GM12878 (cell line): Measurements from ENCODE around the gene ECM2.

Experiments
- STAT1 ChIP-seq: fragments of 450-650 bp; conservative IDR thresholded peaks from 2 replicates; pipeline ENCODE4 v1.6.1; 2014; ENCODE audit warnings: antibody characterized with exemption, mild to moderate bottlenecking
- TF ChIP-seq, protein P1 (sequence below): IDR thresholded peaks from 2 replicates; pipeline ENCODE4 v1.6.1; 2012; ENCODE audit warnings: low read depth, low read length, improper control_type of control experiment

DNA sequence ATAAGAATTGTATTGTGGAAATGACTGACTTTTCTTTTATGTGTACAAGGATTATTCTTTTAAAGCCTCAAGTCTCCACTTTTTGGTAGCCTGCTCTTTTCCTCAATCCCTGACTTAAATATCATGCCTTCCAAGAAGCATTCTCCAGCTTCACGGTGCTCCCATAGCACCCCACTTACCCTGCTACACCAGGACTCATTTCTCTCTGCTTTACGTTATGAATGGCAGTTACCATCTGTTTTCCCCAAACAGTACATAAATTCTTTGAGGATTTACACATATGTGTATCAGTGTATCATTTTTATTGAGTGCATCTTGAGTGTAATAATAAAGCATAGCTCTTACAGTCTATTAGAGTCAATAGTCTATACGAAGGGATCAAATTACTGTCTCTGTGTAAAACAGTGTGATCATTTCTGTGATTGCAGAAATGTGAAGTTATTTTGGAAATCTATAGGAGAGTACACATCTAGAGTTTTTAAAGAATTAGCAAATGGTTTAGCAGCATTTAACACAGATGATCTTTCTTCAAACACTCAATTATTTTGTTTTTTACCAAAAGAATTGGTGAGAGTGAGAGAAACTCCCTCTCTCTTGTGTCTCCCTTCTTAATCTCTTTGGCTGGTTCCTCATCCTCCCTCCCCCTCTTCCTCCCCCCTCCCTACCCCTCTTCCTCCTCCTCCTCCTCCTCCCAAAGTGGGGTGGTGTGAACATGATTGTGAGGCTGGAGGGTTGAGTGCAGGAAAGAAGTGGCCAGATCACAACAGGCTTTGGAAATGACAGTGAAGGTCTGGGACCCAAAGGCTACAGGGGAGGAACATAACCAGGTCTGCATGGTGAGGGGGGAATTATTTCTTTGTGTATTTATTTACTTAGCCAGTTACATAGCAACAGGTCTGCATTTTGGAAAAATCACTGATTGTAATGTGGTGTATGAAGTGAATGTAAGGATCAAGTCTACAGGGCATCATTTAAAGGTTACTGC lies 27.6 kb upstream of the ECM2 start:
- TF ChIP-seq, protein P1, sequence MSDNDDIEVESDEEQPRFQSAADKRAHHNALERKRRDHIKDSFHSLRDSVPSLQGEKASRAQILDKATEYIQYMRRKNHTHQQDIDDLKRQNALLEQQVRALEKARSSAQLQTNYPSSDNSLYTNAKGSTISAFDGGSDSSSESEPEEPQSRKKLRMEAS, result no peak
- TF ChIP-seq STAT1, result no peak
